Stimulated activated CD4-positive, alpha-beta T cell treated with anti-CD3 and anti-CD28 coated beads, Interleukin-4, amount 100 ng/mL, for 1 hour (primary cell): ENCODE measurements around the gene DDX53.

ENCODE experiments used
- DNase-seq: peaks from one replicate; pipeline ENCODE4 v3.0.0-alpha.2; 2020

The DDX53 gene

GRCh38 chrX:22999696-23000223, at the start of gene DDX53:
DDX53 (plus strand) TSS chrX:22999960; CDS start chrX:23000058, 98 bp downstream.
- DNase-seq, result no peak

DNA sequence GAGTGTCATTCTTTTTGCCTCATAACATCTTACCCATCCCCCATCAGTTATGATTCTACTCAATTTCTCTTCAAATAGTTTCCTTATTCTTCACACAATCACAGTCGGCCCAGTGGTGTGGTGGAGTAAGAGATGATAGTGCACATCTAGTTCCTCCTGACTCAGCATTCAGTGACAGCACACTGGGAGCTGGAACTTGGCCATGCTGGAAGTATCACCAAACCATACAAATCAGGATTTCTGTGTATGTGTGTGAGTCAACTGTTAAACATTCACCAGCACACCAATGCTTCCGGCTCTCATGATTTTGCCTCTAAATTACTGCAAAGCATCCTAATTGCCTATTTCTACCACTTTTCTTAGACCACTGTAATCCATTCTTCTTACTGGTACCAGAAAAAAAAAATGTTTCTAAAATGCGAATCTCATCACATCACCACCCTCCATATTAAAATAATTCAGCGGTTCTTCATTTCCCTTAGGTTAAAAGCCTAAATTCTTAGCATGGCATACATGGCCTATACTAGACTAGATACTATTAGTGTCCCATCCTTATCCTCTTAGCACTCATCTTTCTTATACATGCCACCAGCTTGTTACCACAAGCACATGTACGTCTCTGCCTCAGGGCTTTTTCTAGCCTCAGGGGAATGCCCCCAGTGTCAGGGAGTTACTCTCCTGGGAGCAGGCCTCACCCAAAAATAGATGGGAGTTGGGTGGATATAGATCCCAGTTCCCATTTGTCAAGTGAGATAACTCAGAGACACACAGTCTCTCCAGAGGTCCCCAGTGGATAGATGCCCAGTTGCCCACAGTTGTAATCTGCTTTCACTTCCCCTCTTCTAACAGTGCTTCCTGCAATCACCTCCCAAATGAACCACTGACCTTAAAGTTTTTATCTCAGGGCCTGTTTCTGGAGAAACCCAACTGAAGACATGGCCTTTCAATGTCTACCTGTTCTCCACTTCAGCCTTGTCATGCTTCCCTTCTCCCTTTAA, 49.2 kb upstream of the DDX53 start:
- no peak for DNase-seq

GRCh38 chrX:22952010-22952409, 47.8 kb upstream of the DDX53 start:
- no peak for DNase-seq

DNA sequence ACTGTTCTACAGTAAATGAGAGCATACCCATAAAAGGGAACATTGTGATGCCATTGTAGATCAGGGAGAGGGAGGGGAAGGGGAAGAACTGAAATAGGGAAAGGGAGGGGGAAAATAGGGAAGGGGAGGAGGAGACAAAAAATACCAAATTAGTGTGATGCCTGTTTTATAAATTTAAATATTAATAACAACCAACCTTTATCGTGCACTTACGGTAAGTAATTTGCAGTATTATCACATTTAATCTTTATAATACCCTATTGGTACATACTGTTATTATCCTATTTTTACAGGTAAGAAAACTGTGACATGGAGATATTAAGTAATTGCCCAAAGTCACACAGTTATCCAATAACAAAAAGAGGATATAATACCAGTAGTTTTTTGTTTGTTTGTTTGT, 41.5 kb upstream of the DDX53 start:
- no peak for DNase-seq

DNA sequence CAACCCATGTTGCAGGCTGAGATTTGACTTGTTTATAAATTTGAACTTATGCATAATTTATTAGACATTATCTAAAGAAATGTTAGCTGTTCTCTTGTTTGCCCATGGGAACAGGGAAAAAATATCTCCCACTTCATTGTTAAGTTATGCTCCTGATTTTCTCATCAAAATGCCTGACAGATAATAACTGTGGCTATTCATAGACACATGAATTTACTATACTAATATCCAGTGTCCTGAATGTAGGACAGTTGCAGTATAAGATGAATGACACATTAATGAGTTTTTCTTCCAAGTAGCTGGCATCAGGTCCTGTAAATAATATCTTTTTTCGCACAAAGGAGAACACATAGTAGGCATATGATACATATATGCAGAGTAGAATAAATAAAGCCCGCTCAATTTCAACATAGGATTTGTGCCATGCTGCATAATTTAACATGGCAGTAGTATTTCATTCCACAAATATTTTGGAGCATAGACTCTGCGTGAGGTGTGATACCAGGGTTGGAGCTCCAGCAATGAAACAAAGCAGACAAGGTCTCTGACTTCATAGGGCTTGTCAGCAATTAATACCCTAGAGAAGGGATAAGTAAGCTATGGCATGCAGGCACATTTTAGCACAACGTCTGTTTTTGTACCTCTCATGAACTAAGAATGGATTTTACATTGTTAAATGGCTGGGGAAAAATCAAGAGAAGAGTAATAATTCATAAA, 40.4 kb upstream of the DDX53 start:
- DNase-seq, result no peak

- no peak for DNase-seq
These were observed 36.6 kb upstream of the DDX53 start for GRCh38 chrX:22963196-22963595.

GRCh38 chrX:22968494-22968893, 31.3 kb upstream of the DDX53 start:
- no peak for DNase-seq

GRCh38 chrX:22969411-22969810, 30.3 kb upstream of the DDX53 start:
- no peak for DNase-seq

DNA sequence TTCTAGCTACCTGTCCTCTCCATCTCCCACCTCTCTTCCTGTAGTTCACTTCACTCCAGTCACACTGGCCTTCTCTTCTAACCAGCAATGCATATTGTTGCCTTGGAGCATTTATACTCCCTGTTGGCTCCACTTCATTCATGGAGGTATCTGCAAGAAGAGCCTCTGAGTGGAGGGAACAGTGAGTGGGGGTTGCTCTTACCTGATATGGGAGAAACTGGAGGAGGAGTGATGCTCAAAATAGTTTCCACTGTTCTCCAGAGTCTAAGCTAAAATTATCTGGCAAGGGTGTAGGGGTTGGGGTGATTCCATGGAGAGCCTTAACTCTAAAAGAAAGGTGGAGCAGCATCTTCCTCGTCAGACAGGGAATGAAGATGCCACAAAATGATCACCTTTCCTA, 28.9 kb upstream of the DDX53 start:
- DNase-seq, result no peak

DNA sequence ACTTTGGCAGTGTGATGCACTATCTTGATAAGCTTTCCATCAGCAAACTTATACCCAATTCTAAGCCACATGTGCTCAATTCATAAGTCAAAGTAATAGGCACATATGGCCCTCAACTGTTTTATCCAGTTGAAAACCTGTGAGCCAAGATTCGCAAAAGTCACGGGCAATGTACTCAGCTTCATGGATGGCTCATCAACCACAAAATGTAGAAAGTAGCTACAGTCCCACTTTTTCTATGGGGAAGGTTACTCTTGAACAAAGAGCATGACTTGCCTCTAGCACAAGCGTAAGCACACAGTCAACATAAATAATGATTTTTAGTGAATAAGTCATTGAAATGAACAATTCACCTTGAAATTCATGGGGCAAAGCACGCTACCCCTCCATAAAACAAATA, 25.1 kb upstream of the DDX53 start:
- no peak for DNase-seq

- no peak for DNase-seq
These were observed 24.0 kb upstream of the DDX53 start for GRCh38 chrX:22975786-22976185.

- DNase-seq, result no peak
These were observed 13.8 kb upstream of the DDX53 start for GRCh38 chrX:22985958-22986357.

GRCh38 chrX:22987452-22987851, 12.3 kb upstream of the DDX53 start:
- DNase-seq, result no peak

DNA sequence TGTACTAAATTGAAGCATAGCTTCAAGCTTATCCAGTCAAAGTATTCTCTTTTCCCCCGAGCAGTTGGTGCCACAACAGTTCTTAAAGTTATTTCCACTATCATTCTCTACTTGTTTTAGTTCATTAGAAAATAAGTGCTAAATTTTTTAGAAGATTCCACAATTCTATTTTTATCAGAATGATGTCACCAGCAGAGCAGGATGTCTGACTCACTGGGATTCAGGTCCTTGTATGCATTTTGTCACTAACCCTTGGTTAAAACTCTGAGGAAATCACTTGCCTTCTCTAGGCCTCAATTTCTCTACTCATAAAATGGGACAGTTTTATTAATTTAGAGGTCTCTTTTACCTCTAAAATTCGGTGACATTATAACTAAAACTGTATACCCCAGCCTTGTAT, 3.4 kb downstream of the DDX53 start:
- no peak for DNase-seq

- no peak for DNase-seq
These were observed 8.8 kb downstream of the DDX53 start for GRCh38 chrX:23008431-23009099.

- no peak for DNase-seq
These were observed 12.4 kb downstream of the DDX53 start for GRCh38 chrX:23012162-23012561.

GRCh38 chrX:23012636-23013035, 12.9 kb downstream of the DDX53 start:
- DNase-seq, result no peak

- no peak for DNase-seq
These were observed 13.6 kb downstream of the DDX53 start for GRCh38 chrX:23013366-23013765.

DNA sequence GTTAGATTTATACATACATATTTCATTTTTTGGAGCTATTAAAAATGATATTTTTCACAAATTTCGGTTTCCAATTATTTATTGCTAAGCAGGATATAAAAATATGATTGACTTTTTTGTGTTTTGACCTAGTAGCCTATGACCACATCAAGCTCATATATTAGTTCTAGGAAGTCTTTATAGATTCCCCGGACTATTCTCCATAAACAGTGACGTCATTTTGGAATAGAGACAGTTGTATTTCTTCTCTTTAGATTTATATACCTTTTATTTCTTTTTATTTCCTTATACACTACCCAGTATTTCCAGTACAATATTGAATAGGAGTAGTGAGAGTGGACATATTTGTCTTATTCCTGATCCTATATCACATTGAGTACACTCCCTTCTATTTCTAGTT, 31.8 kb downstream of the DDX53 start:
- DNase-seq, result no peak

- DNase-seq, result no peak
These were observed 35.7 kb downstream of the DDX53 start for GRCh38 chrX:23035493-23035892.

GRCh38 chrX:23046443-23046842, 46.7 kb downstream of the DDX53 start:
- DNase-seq, result no peak

DNA sequence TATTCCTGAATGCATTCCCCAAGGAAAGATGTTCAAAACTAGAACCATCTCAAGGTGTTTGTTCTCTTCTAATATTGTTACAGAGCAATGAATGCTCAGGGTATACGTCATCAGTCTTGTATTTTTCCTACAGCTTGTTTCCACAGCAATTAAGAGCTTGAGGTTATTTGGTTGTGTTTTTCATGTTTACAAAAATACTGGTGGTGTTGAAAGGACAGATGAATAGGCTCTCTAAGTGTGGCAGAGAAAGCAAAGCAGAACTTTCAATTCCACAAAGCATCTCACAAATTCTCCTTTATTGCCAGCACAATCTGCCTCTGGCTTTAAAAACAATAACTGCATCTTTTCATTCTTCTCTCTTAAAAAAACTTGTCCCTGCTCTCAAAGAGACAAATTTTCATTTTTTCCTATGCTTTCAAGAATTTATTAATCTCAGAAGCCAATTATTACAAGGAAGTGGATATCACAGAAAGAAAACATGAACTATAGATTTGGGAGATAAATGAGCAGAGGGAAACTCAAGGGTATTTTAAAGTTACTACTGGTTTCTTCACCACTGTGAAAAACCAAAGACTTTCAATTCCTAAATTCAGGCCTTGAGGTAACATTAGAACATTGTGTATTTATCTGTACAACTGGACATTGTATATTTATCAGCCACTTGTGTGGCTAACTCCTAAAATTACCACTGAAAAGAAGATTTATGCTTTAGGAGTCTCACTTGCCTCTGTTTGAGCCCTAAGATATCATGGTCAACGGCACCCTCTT, 49.2 kb downstream of the DDX53 start:
- no peak for DNase-seq
